ENCODE results near the gene NCOA5. TPM values are rescaled to one million over a fixed set of nuclear protein-coding genes. Genes with fewer than 3 reads are reported as not detected.
A peak's percentile ranks its signal among the peaks of the same experiment; 100 is the strongest.

NCOA5 gene
- total and polyA plus RNA-seq, 4 donors, result 3.2 to 10.4 (median 8.7) TPM

DNA sequence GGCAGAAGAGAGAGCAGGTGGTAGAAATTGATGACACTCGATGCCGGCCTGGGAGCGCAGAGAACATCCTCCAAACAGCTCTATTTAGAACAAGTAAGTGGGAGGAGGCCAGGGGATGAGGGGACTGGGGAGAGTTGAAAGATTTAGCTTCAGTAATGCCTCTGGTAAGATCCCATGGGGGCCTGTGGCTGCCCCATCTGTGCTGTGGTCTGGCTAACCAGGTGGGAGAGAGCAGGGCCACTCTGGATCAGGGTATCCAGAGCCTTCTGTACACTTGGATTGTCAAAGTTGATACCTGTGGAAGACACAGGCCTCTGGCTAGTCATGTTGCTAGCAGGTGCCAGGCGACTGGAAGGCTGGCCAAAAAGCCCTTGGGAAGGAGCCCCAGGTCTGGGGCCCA, 27.6 kb downstream of the NCOA5 start:
- DNase-seq (ENCODE audit: low spot score), result peak; percentile 22
- H3K4me1 ChIP-seq (ENCODE audit: control insufficient read depth in 4 of 4, insufficient read depth in 4 of 4, low read length in 3 of 4), result peaks cover 8 to 21% (median 10%) of the 10 kb centered on the region in 4 donors
- no peak overlapping the region for H3K27ac ChIP-seq (ENCODE audit: low read depth in 1 of 2, low read length in 2 of 2)
- no peak for TF ChIP-seq NR2F2 (IDR thresholded peaks at IDR 0.05)
- TF ChIP-seq HNF4A (conservative IDR thresholded peaks at IDR 0.05), result no peak
- TF ChIP-seq JUND (IDR thresholded peaks at IDR 0.05), result no peak
- no peaks in the 10 kb centered on the region for H3K9me3 ChIP-seq (ENCODE audit: control insufficient read depth in 4 of 4, low read length in 3 of 4)
- WGBS, result 96% methylated on average over 4 of the region's 4 CpGs
- H3K4me3 ChIP-seq (ENCODE audit: low read depth in 1 of 3, low read length in 3 of 3), result no peak overlapping the region
- H3K27me3 ChIP-seq (ENCODE audit: control insufficient read depth in 4 of 4, insufficient read depth in 4 of 4, low read length in 3 of 4), result no peaks in the 10 kb centered on the region
- peaks cover 16 to 64% (median 59%) of the 10 kb centered on the region in 4 donors for H3K36me3 ChIP-seq (ENCODE audit: control insufficient read depth in 4 of 4, insufficient read depth in 3 of 4, low read depth in 1 of 4, low read length in 3 of 4)
- H3K9ac ChIP-seq (ENCODE audit: low read depth in 1 of 2, low read length in 2 of 2), result no peak overlapping the region

DNA sequence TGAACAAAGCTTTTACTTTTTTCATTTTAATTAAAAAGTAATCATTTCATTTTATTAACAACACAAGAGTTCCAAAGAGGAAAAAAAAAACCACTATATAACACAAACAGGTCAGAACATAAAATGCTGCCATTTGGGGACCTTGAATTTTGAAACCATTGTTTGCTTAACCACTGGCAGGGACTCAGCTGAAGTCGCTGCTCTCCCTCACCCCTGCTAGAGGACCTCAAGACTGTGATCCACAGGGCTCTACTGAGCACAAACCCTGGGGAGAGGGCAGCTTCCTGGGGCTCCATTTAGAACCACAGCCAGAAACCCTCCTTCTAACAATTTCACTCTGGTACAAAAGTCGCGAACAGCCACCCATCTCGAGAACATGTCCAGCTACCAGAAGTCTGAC, 28.8 kb downstream of the NCOA5 start:
- 74% methylated on average over 4 of the region's 4 CpGs for WGBS
- no peak for DNase-seq (ENCODE audit: low spot score)
- Histone ChIP-seq H3K9ac (ENCODE audit: low read depth in 1 of 2, low read length in 2 of 2) (no peak overlapping the region), H3K27ac (ENCODE audit: low read depth in 1 of 2, low read length in 2 of 2) (no peak overlapping the region), H3K4me3 (ENCODE audit: low read depth in 1 of 3, low read length in 3 of 3) (no peak overlapping the region), H3K4me1 (ENCODE audit: control insufficient read depth in 4 of 4, insufficient read depth in 4 of 4, low read length in 3 of 4) (peaks cover 8 to 21% (median 10%) of the 10 kb centered on the region in 4 donors), H3K36me3 (ENCODE audit: control insufficient read depth in 4 of 4, insufficient read depth in 3 of 4, low read depth in 1 of 4, low read length in 3 of 4) (peaks cover 14 to 52% (median 48%) of the 10 kb centered on the region in 4 donors), H3K27me3 (ENCODE audit: control insufficient read depth in 4 of 4, insufficient read depth in 4 of 4, low read length in 3 of 4) (no peaks in the 10 kb centered on the region), H3K9me3 (ENCODE audit: control insufficient read depth in 4 of 4, low read length in 3 of 4) (no peaks in the 10 kb centered on the region)
- TF ChIP-seq, protein P1, sequence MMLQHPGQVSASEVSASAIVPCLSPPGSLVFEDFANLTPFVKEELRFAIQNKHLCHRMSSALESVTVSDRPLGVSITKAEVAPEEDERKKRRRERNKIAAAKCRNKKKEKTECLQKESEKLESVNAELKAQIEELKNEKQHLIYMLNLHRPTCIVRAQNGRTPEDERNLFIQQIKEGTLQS (IDR thresholded peaks at IDR 0.05), result no peak
- TF ChIP-seq EGR1 (IDR thresholded peaks at IDR 0.05; ENCODE audit: low read depth in 2 of 2) (no peak), TAF1 (conservative IDR thresholded peaks at IDR 0.05) (no peak), HNF4A (conservative IDR thresholded peaks at IDR 0.05) (no peak), YY1 (IDR thresholded peaks at IDR 0.05) (no peak), FOXA2 (IDR thresholded peaks at IDR 0.05) (no peak), HNF4G (IDR thresholded peaks at IDR 0.05) (no peak), RAD21 (IDR thresholded peaks at IDR 0.05) (no peak), RXRA (IDR thresholded peaks at IDR 0.05) (no peak), NR2F2 (IDR thresholded peaks at IDR 0.05) (no peak), SP1 (IDR thresholded peaks at IDR 0.05) (no peak)
- TF ChIP-seq, protein P2, sequence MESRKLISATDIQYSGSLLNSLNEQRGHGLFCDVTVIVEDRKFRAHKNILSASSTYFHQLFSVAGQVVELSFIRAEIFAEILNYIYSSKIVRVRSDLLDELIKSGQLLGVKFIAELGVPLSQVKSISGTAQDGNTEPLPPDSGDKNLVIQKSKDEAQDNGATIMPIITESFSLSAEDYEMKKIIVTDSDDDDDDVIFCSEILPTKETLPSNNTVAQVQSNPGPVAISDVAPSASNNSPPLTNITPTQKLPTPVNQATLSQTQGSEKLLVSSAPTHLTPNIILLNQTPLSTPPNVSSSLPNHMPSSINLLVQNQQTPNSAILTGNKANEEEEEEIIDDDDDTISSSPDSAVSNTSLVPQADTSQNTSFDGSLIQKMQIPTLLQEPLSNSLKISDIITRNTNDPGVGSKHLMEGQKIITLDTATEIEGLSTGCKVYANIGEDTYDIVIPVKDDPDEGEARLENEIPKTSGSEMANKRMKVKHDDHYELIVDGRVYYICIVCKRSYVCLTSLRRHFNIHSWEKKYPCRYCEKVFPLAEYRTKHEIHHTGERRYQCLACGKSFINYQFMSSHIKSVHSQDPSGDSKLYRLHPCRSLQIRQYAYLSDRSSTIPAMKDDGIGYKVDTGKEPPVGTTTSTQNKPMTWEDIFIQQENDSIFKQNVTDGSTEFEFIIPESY (IDR thresholded peaks at IDR 0.05), result no peak
- TF ChIP-seq, protein P3, sequence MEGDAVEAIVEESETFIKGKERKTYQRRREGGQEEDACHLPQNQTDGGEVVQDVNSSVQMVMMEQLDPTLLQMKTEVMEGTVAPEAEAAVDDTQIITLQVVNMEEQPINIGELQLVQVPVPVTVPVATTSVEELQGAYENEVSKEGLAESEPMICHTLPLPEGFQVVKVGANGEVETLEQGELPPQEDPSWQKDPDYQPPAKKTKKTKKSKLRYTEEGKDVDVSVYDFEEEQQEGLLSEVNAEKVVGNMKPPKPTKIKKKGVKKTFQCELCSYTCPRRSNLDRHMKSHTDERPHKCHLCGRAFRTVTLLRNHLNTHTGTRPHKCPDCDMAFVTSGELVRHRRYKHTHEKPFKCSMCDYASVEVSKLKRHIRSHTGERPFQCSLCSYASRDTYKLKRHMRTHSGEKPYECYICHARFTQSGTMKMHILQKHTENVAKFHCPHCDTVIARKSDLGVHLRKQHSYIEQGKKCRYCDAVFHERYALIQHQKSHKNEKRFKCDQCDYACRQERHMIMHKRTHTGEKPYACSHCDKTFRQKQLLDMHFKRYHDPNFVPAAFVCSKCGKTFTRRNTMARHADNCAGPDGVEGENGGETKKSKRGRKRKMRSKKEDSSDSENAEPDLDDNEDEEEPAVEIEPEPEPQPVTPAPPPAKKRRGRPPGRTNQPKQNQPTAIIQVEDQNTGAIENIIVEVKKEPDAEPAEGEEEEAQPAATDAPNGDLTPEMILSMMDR (IDR thresholded peaks at IDR 0.05; ENCODE audit: low read depth, low read length, missing input control), result no peak
- TF ChIP-seq, protein P4, sequence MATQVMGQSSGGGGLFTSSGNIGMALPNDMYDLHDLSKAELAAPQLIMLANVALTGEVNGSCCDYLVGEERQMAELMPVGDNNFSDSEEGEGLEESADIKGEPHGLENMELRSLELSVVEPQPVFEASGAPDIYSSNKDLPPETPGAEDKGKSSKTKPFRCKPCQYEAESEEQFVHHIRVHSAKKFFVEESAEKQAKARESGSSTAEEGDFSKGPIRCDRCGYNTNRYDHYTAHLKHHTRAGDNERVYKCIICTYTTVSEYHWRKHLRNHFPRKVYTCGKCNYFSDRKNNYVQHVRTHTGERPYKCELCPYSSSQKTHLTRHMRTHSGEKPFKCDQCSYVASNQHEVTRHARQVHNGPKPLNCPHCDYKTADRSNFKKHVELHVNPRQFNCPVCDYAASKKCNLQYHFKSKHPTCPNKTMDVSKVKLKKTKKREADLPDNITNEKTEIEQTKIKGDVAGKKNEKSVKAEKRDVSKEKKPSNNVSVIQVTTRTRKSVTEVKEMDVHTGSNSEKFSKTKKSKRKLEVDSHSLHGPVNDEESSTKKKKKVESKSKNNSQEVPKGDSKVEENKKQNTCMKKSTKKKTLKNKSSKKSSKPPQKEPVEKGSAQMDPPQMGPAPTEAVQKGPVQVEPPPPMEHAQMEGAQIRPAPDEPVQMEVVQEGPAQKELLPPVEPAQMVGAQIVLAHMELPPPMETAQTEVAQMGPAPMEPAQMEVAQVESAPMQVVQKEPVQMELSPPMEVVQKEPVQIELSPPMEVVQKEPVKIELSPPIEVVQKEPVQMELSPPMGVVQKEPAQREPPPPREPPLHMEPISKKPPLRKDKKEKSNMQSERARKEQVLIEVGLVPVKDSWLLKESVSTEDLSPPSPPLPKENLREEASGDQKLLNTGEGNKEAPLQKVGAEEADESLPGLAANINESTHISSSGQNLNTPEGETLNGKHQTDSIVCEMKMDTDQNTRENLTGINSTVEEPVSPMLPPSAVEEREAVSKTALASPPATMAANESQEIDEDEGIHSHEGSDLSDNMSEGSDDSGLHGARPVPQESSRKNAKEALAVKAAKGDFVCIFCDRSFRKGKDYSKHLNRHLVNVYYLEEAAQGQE (IDR thresholded peaks at IDR 0.05), result no peak
- TF ChIP-seq, protein P5, sequence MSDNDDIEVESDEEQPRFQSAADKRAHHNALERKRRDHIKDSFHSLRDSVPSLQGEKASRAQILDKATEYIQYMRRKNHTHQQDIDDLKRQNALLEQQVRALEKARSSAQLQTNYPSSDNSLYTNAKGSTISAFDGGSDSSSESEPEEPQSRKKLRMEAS (IDR thresholded peaks at IDR 0.05), result no peak
